ENCODE results near the gene EFCAB10.
"Not testable (repeated sequence)": the region's sequence is repeated elsewhere in the genome, so short reads cannot be mapped to it uniquely, and the experiment has no call there.

EFCAB10 gene

DNA sequence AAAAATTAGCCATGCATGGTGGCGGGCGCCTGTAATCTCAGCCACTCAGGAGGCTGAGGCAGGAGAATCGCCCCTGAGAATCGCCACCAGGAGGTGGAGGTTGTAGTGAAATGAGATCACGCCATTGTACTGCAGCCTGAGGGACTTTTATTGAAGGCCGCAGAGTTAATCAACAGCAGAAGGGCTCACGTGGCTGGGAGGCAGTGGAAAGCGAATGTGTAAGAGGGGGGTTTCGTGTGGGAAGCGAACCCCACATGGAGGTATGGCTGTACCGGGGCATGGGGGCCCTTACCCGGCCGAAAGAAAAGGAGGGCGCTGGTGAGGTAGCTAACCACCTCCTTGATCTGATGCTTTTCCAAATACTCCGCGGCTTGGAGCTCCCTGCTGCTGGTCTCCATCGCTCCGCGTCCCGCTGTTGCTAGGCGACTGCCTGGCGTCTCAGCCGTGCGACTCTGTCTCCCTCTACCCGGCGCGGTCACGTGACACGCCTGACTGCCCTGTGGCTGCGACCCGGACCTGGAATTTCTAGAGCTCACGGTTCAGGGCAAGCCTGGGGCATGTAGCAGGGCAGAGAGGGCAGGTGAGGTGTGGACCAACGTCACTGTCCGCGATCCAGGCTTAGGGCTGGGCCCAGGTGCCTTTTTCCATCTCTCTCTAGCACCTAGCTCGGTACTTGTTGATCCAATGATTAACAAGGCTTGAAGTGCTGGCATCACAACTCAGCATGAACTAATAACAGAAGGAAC lies at the start of gene EFCAB10:
Gene EFCAB10 (minus strand): TSS at position 428 of the 746 bp plus-strand sequence. CDS start 30 bp downstream, at position 398.
- DNase-seq = peak; percentile 31 to 54 (median 33)

GRCh38 chr7:105625986-105626385 lies 44.7 kb upstream of the EFCAB10 start:
- DNase-seq = no peak

- DNase-seq = no peak
Measured at GRCh38 chr7:105623906-105624305, 42.6 kb upstream of the EFCAB10 start.

GRCh38 chr7:105623378-105623777 lies 42.1 kb upstream of the EFCAB10 start:
- DNase-seq = no peak

DNA sequence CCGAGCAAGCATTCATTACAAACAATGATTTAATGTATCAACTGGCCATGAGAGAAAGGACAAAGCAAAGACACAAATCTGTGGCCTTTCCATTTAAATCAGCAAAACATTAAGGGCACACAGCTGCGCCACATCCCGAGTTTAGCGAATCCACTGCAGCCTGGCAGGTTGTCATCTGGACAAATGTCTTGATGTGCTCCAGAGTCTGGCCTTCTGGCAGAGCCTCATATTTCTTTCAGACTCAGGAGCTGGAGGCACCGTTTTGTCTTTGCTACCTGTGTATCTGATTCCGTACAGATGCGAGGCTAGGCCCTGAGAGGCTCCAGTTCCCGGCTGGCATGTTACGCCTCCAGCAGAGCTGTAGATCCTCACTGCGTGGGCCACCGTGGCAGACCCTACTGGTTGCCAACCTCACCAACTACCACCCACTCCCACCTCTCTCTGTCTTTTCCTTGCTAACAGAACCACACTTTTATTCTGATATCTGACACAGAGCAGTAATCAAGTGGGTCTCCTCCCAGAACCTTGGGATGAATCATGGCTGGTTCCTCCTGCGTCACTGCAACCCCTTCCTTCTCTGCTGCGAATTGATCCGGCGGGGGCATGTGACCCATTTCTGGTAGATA lies 40.9 kb upstream of the EFCAB10 start:
- DNase-seq = no peak

GRCh38 chr7:105621617-105622016 lies 40.3 kb upstream of the EFCAB10 start:
- no peak for DNase-seq

DNA sequence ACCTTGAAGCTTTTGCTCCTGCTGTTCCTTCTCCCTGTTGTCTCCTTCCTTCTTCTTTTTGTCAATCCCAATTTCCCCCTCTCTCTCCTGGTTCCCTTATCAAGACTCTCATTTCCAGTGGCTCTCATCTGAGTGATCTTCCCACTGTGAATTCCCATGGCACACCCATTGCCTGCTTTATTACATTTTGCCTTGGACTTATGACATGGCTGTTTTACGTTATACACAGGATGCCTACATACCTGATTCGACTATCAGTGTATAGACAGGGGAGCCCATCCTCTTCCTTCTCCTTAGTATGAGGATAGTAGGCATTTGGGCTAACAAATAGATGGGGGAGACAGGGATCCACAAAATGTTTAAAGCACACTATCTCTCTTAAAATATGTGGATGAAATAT lies 39.9 kb upstream of the EFCAB10 start:
- no peak for DNase-seq

GRCh38 chr7:105619590-105619989 lies 38.3 kb upstream of the EFCAB10 start:
- DNase-seq = no peak

DNA sequence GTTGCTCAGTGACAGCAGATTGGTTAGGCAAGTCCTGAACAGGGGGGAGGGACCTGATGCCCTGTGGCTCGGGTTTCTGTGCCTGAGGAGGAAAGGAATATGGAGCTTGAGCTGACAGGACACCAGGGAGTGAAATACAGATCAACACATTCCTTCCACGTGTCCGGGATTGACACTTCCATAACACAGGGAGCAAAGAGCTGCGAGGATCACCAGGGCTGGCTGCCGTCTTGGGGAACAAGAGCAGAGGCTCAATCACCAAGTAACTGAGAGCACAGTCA lies 36.7 kb upstream of the EFCAB10 start:
- DNase-seq = no peak

GRCh38 chr7:105617280-105618015 lies 36.2 kb upstream of the EFCAB10 start:
- no peak for DNase-seq

DNA sequence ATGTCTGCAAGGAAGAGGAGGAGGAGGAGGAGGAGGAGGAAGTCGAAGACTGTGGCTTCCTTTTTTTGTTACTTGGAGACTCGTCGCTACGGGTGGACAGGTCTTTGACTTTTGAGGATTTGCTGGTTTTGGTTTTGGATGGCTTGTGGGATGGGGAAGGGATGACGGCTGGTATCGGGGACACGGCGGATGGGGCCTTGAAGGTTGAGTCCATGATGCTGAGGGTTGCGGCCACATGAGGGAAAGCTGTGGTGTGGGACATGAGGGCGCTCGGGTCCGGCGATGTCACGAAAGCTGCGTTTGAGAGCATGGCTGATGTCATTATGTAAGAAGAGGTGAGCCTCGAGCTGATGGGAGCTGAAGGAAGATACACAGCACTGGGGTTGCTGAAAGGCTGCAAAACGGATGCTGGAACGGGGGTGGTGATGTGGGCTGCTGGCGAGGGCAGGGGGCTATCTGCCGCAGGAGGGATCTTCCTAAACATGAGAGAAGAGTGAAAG lies 33.1 kb upstream of the EFCAB10 start:
- no peak for DNase-seq

- no peak for DNase-seq
Measured at GRCh38 chr7:105613611-105614330, 32.5 kb upstream of the EFCAB10 start.

DNA sequence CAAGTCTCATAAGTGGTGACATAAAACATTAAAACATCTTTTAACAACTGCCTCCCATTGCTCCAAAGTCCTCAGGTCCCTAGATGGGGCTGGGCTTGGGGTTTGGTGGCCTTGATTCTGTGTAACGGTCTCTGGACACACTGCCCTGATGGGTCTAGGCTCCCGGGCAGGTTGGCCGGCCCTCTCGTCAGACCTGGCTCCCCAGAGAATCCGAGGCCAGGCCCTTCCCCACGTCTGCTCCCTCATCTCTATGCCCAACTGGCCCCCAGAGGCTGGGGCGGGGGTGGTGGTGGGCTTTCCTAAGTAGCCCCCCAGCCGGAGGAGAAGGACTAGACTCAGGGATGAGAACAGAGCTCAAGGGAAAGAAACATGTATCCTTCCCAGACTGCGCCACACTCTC lies 31.5 kb upstream of the EFCAB10 start:
- DNase-seq = no peak

DNA sequence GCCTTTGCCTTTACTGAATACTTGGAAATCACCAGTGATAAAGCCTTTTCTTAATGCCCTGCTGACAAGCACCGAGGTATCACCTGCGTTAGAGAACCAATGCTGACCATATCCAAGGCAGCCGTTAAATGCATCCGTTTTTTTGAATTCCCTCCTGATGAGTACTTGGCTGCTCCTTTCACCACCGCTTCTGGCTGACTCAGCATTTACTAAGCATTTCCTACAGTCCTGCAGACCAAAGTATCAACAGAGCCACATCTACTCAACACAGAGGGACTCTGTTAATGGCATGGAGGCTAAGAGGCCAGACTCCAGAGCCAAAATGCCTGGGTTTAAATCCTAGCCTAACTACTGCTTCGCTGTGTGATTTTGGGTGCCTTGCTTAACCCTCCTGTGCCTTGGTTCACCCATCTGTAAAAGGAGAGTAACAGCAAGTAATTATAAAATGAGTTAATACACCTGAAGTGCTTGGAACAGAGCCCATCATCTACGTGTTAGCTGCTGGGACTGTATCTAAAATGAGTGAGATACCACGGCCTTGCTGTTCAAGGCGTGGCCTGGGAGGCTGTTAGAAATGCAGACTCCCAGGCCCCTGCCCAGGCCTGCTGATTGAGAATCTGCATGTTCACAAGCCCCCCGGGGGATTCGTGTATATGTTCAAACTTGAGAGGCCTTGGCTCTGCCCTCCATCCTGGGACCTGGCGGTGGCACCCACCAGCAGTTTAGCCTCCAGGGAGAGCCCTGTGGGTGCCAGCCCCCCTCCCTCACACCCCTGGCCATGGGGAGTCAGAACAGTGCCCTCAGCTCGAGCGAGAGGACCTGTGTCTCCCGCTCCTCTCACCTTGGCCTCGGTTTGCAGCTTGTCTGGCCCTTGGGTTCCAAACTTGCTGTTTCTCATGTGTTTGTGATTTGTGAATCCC lies 30.8 kb upstream of the EFCAB10 start:
- no peak for DNase-seq

- DNase-seq = no peak
Measured at GRCh38 chr7:105610165-105610930, 29.1 kb upstream of the EFCAB10 start.

DNA sequence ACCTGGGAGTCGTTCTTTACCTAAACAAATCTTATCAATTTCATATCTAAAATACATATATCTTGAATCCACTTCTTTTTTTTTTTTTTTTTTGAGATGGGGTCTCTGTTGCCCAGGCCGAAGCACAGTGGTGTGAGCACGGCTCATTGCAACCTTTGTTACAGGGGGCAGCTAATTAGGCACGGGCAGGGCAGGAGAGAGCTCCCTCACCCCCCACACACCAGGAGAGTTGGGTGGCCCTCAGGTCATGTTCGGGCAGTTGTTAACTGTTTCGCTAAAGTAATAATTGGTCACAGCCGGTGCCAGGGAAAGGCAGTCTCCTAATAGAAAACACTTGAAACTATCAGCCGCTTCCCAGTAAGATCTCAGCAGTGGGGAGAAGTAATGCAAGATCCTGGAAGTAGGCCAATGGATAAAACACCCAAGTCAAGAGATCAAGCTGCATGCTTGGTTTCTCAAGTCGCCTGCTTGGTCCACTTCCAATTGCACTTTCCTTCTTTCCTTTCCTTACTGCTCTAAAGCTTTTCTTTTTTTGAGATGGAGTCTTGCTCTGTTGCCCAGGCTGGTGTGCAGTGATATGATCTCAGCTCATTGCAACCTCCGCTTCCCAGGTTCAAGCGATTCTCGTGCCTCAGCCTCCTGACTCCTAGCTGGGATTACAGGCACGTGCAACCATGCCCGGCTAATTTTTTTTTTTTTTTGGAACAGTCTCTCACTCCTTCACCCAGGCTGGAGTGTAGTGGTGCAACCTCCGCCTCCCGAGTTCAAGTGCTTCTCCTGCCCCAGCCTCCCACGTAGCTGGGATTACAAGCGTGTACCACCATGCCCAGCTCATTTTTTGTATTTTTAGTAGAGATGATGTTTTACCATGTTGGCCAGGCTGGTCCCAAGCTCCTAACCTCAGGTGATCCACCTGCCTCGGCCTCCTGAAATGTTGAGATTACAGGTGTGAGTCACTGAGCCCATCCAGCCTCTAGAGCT lies 21.3 kb upstream of the EFCAB10 start:
- no peak for DNase-seq

DNA sequence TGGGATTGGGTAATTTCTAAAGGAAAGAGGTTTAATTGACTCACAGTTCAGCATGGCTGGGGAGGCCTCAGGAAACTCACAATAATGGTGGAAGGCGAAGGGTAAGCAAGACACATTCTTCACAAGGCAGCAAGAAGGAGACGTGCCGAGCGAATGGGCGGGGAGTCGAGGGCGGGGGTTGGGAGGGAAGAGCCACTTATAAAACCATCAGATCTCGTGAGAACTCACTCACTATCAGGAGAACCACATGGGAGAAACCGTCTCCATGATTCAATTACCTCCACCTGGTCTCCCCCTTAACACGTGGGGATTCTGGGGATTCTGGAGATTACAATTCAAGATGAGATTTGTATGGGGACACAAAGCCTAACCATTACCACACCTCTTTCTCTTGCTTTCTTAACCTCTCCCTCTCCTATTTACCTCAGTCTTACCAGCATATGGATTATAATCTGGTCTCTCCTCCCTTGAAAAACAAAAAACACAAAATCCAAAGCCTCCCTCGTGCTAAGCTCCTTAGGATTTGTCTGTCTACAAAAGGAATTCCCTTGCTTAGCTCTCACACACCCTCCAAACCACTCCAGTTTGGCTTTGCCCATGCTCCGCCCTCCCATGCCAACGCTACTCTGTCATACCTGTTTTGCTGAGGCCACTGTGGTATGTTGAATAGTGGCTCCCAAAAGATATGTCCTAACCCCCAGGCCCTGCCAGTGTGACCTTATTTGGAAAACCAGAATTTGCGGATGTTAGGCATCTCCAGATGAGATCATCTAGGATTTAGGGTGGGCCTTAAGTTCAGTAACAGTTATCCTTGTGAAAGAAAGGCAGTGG lies 19.6 kb upstream of the EFCAB10 start:
- DNase-seq = no peak

DNA sequence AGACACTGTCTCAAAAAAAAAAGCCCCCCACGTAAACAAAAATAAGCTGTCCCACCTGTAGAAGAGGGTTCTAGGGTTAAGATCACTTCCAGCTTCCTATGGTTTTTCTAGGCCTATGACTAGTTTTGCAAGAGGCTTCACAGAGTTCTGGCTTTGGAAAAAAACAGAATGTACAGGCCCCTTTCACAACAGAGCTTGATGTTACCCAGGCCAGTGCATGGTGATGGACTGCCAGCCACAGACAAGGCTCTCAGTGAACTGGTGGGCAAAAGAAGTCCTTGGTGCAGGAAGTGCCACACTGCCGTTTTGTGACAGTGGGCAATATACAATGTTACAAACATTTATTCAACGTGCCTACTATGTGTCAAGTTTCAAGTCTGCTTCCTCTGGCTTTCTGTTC lies 18.3 kb upstream of the EFCAB10 start:
- DNase-seq = no peak

GRCh38 chr7:105599080-105599479 lies 17.8 kb upstream of the EFCAB10 start:
- not testable (repeated sequence) for DNase-seq
